Muscle layer of colon (tissue), 2 donors: ENCODE measurements around the gene EYS.

Experiments
- H3K27ac ChIP-seq: one replicate; pipeline ENCODE4 v1.7.0; 2013; ENCODE audit warnings: low read depth, mild to moderate bottlenecking, low read length, moderate library complexity
- H3K27me3 ChIP-seq, 2 donors: one replicate each; pipeline ENCODE4 v1.7.0; 2013; ENCODE audit warnings: low read length in 2 of 2, mild to moderate bottlenecking in 2 of 2; ENCODE audit not compliant: insufficient read depth in 2 of 2, control insufficient read depth in 1 of 2
- H3K36me3 ChIP-seq: one replicate; pipeline ENCODE4 v1.7.0; 2013; ENCODE audit warnings: mild to moderate bottlenecking, low read length; ENCODE audit not compliant: insufficient read depth
- H3K4me1 ChIP-seq: one replicate; pipeline ENCODE4 v1.7.0; 2013; ENCODE audit warnings: mild to moderate bottlenecking, low read length; ENCODE audit not compliant: insufficient read depth
- H3K4me3 ChIP-seq, 2 donors: one replicate each; pipeline ENCODE4 v1.7.0; 2013; ENCODE audit warnings: low read length in 2 of 2, low read depth in 1 of 2, mild to moderate bottlenecking in 1 of 2, moderate library complexity in 1 of 2
- H3K9ac ChIP-seq: one replicate; pipeline ENCODE4 v1.7.0; 2013; ENCODE audit warnings: low read length
- H3K9me3 ChIP-seq: one replicate; pipeline ENCODE4 v1.7.0; 2013; ENCODE audit warnings: mild to moderate bottlenecking, low read length
- donor health status: abdominal sarcoma.
- donor health status: Adenocarcinoma of cecum.

Gene EYS

GRCh38 chr6:64404396-64404795 lies 1302.6 kb downstream of the EYS start:
- Histone ChIP-seq H3K9ac (no peak overlapping the region), H3K9me3 (no peaks in the 10 kb centered on the region), H3K4me1 (no peaks in the 10 kb centered on the region)

GRCh38 chr6:64383277-64383676 lies 1323.7 kb downstream of the EYS start:
- H3K4me3 ChIP-seq = no peak overlapping the region
- no peaks in the 10 kb centered on the region for H3K4me1 ChIP-seq
- H3K9ac ChIP-seq = no peak overlapping the region
- no peak overlapping the region for H3K27ac ChIP-seq
- no peaks in the 10 kb centered on the region for H3K27me3 ChIP-seq
- no peaks in the 10 kb centered on the region for H3K9me3 ChIP-seq
- no peaks in the 10 kb centered on the region for H3K36me3 ChIP-seq

More at GRCh38 chr6:64404396-64404795, 1302.6 kb downstream of the EYS start:
- no peak overlapping the region for H3K27ac ChIP-seq
- H3K27me3 ChIP-seq = no peaks in the 10 kb centered on the region
- H3K36me3 ChIP-seq = no peaks in the 10 kb centered on the region
- no peak overlapping the region for H3K4me3 ChIP-seq

- Histone ChIP-seq H3K9ac (no peak overlapping the region), H3K36me3 (no peaks in the 10 kb centered on the region), H3K27ac (no peak overlapping the region), H3K27me3 (no peaks in the 10 kb centered on the region), H3K4me1 (no peaks in the 10 kb centered on the region), H3K9me3 (no peaks in the 10 kb centered on the region), H3K4me3 (no peak overlapping the region)
Measured at GRCh38 chr6:64376394-64376793, 1330.6 kb downstream of the EYS start.

GRCh38 chr6:64357430-64357829 lies 1349.6 kb downstream of the EYS start:
- H3K4me1 ChIP-seq = no peaks in the 10 kb centered on the region
- no peaks in the 10 kb centered on the region for H3K36me3 ChIP-seq
- H3K27me3 ChIP-seq = no peaks in the 10 kb centered on the region
- no peak overlapping the region for H3K27ac ChIP-seq
- no peaks in the 10 kb centered on the region for H3K9me3 ChIP-seq
- H3K9ac ChIP-seq = no peak overlapping the region
- no peak overlapping the region for H3K4me3 ChIP-seq

- no peak overlapping the region for H3K4me3 ChIP-seq
Measured at GRCh38 chr6:64347411-64347810, 1359.6 kb downstream of the EYS start.

GRCh38 chr6:64335195-64335594 lies 1371.8 kb downstream of the EYS start:
- Histone ChIP-seq H3K36me3 (no peaks in the 10 kb centered on the region), H3K9me3 (no peaks in the 10 kb centered on the region), H3K27me3 (no peaks in the 10 kb centered on the region), H3K27ac (no peak overlapping the region), H3K4me1 (no peaks in the 10 kb centered on the region), H3K9ac (no peak overlapping the region), H3K4me3 (no peak overlapping the region)

More at GRCh38 chr6:64347411-64347810, 1359.6 kb downstream of the EYS start:
- Histone ChIP-seq H3K36me3 (no peaks in the 10 kb centered on the region), H3K9ac (no peak overlapping the region), H3K4me1 (no peaks in the 10 kb centered on the region), H3K27me3 (no peaks in the 10 kb centered on the region), H3K9me3 (no peaks in the 10 kb centered on the region), H3K27ac (no peak overlapping the region)

GRCh38 chr6:64334636-64335035 lies 1372.4 kb downstream of the EYS start:
- H3K4me3 ChIP-seq = no peak overlapping the region
- H3K9me3 ChIP-seq = no peaks in the 10 kb centered on the region
- H3K27ac ChIP-seq = no peak overlapping the region
- H3K9ac ChIP-seq = no peak overlapping the region
- no peaks in the 10 kb centered on the region for H3K36me3 ChIP-seq
- no peaks in the 10 kb centered on the region for H3K4me1 ChIP-seq
- H3K27me3 ChIP-seq = no peaks in the 10 kb centered on the region

- H3K36me3 ChIP-seq = no peaks in the 10 kb centered on the region
- no peaks in the 10 kb centered on the region for H3K27me3 ChIP-seq
- H3K4me1 ChIP-seq = no peaks in the 10 kb centered on the region
- H3K9ac ChIP-seq = no peak overlapping the region
- H3K27ac ChIP-seq = no peak overlapping the region
- H3K4me3 ChIP-seq = no peak overlapping the region
- H3K9me3 ChIP-seq = no peaks in the 10 kb centered on the region
Measured at GRCh38 chr6:64330694-64331307, 1376.2 kb downstream of the EYS start.

- H3K27ac ChIP-seq = no peak overlapping the region
Measured at GRCh38 chr6:64326939-64327338, 1380.1 kb downstream of the EYS start.

GRCh38 chr6:64325093-64325492 lies 1381.9 kb downstream of the EYS start:
- no peaks in the 10 kb centered on the region for H3K4me1 ChIP-seq
- H3K27ac ChIP-seq = no peak overlapping the region
- H3K9me3 ChIP-seq = no peaks in the 10 kb centered on the region
- no peak overlapping the region for H3K4me3 ChIP-seq
- H3K36me3 ChIP-seq = no peaks in the 10 kb centered on the region
- no peaks in the 10 kb centered on the region for H3K27me3 ChIP-seq
- H3K9ac ChIP-seq = no peak overlapping the region

More at GRCh38 chr6:64326939-64327338, 1380.1 kb downstream of the EYS start:
- H3K27me3 ChIP-seq = no peaks in the 10 kb centered on the region
- no peaks in the 10 kb centered on the region for H3K36me3 ChIP-seq
- H3K9me3 ChIP-seq = no peaks in the 10 kb centered on the region
- no peak overlapping the region for H3K9ac ChIP-seq
- H3K4me3 ChIP-seq = no peak overlapping the region
- H3K4me1 ChIP-seq = no peaks in the 10 kb centered on the region

GRCh38 chr6:64310214-64310613 lies 1396.8 kb downstream of the EYS start:
- H3K9ac ChIP-seq = no peak overlapping the region
- no peaks in the 10 kb centered on the region for H3K36me3 ChIP-seq
- H3K4me1 ChIP-seq = no peaks in the 10 kb centered on the region

More at GRCh38 chr6:64310214-64310613, 1396.8 kb downstream of the EYS start:
- Histone ChIP-seq H3K9me3 (no peaks in the 10 kb centered on the region), H3K4me3 (no peak overlapping the region), H3K27me3 (no peaks in the 10 kb centered on the region), H3K27ac (no peak overlapping the region)
